Esophagus mucosa (tissue), 1 donor: ENCODE measurements around the gene TACR1. TPM values are rescaled to one million over a fixed set of nuclear protein-coding genes. Genes with fewer than 3 reads are reported as not detected.
A peak's percentile ranks its signal among the peaks of the same experiment; 100 is the strongest.
"Not testable (repeated sequence)": the region's sequence is repeated elsewhere in the genome, so short reads cannot be mapped to it uniquely, and the experiment has no call there.

Experiments used
- ATAC-seq: fragments of 200-7000 bp; cut with Tn5 transposase; one replicate; pipeline ENCODE4 v1.9.1; 2020
- total RNA-seq: library from RNA; stranded (reverse); gene quantifications from one replicate; pipeline ENCODE4 v1.2.4, GENCODE V29; 2023
- donor health status: DM: yes; HTN: yes; CAD: no.

TACR1 gene
- total RNA-seq, 1 donor from 2014 or later = 0.64 TPM

GRCh38 chr2:75079575-75079974, 119.7 kb downstream of the TACR1 start:
- no peak for ATAC-seq

GRCh38 chr2:75077909-75078308, 121.4 kb downstream of the TACR1 start:
- no peak for ATAC-seq

GRCh38 chr2:75076088-75076487, 123.2 kb downstream of the TACR1 start:
- no peak for ATAC-seq

- no peak for ATAC-seq
Measured at GRCh38 chr2:75074708-75075107, 124.6 kb downstream of the TACR1 start.

- ATAC-seq = no peak
Measured at GRCh38 chr2:75074228-75074627, 125.1 kb downstream of the TACR1 start.

GRCh38 chr2:75071766-75072165, 127.6 kb downstream of the TACR1 start:
- ATAC-seq = no peak

- no peak for ATAC-seq
Measured at GRCh38 chr2:75068546-75068945, 130.8 kb downstream of the TACR1 start.

GRCh38 chr2:75067506-75067905, 131.8 kb downstream of the TACR1 start:
- no peak for ATAC-seq

GRCh38 chr2:75066121-75066902, 133.0 kb downstream of the TACR1 start:
- ATAC-seq = no peak

GRCh38 chr2:75065402-75066008, 133.8 kb downstream of the TACR1 start:
- ATAC-seq = no peak

GRCh38 chr2:75064691-75065396, 134.5 kb downstream of the TACR1 start:
- ATAC-seq = peak; percentile 66

GRCh38 chr2:75063906-75064305, 135.4 kb downstream of the TACR1 start:
- no peak for ATAC-seq

GRCh38 chr2:75058427-75058826, 140.9 kb downstream of the TACR1 start:
- no peak for ATAC-seq

GRCh38 chr2:75057150-75057549, 142.2 kb downstream of the TACR1 start:
- not testable (repeated sequence) for ATAC-seq

- no peak for ATAC-seq
Measured at GRCh38 chr2:75055820-75056675, 143.3 kb downstream of the TACR1 start.

GRCh38 chr2:75055142-75055819, 144.0 kb downstream of the TACR1 start:
- no peak for ATAC-seq

- no peak for ATAC-seq
Measured at GRCh38 chr2:75054296-75054695, 145.0 kb downstream of the TACR1 start.

GRCh38 chr2:75053484-75054112, 145.7 kb downstream of the TACR1 start:
- peak; percentile 69 for ATAC-seq

- ATAC-seq = no peak
Measured at GRCh38 chr2:75047992-75048625, 151.2 kb downstream of the TACR1 start.

- no peak for ATAC-seq
Measured at GRCh38 chr2:75047189-75047991, 151.9 kb downstream of the TACR1 start.
